ENCODE measurements around the gene CFAP99.

Gene CFAP99

DNA sequence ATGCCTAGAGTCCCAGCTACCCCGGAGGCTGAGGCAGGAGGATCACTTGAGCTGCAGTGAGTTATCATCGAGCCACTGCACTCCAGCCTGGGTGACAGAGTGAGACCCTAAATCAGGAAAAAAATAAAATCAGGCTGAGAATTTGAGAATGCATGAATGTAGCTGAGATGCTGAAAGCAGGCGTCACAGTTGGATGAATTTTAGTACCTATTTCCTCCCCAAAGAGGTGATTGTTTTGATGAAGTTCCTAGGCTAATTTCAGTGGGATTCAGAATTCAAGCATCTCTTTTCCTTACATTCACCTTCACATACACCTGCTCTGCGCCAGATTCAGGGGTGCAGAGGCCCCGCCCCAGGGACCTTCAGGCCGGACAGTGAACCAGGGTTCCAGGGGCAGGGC, 3.2 kb downstream of the CFAP99 start:
- Histone ChIP-seq H3K36me3 (ENCODE audit: control insufficient read depth, insufficient read depth, low read length) (no peaks in the 10 kb centered on the region), H3K79me2 (no peaks in the 10 kb centered on the region), H3K4me3 (ENCODE audit: low read depth, low read length) (no peak overlapping the region), H3K4me2 (ENCODE audit: low read length) (no peak overlapping the region), H3K9ac (no peak overlapping the region), H3K27me3 (ENCODE audit: control insufficient read depth, insufficient read depth, low read length) (no peaks in the 10 kb centered on the region), H3K4me1 (peaks cover 5% of the 10 kb centered on the region), H2AFZ (no peak overlapping the region), H3K9me3 (ENCODE audit: control insufficient read depth, low read length) (no peaks in the 10 kb centered on the region), H3K27ac (no peak overlapping the region)
- TF ChIP-seq, protein P1, sequence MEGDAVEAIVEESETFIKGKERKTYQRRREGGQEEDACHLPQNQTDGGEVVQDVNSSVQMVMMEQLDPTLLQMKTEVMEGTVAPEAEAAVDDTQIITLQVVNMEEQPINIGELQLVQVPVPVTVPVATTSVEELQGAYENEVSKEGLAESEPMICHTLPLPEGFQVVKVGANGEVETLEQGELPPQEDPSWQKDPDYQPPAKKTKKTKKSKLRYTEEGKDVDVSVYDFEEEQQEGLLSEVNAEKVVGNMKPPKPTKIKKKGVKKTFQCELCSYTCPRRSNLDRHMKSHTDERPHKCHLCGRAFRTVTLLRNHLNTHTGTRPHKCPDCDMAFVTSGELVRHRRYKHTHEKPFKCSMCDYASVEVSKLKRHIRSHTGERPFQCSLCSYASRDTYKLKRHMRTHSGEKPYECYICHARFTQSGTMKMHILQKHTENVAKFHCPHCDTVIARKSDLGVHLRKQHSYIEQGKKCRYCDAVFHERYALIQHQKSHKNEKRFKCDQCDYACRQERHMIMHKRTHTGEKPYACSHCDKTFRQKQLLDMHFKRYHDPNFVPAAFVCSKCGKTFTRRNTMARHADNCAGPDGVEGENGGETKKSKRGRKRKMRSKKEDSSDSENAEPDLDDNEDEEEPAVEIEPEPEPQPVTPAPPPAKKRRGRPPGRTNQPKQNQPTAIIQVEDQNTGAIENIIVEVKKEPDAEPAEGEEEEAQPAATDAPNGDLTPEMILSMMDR (IDR thresholded peaks at IDR 0.05), result no peak

DNA sequence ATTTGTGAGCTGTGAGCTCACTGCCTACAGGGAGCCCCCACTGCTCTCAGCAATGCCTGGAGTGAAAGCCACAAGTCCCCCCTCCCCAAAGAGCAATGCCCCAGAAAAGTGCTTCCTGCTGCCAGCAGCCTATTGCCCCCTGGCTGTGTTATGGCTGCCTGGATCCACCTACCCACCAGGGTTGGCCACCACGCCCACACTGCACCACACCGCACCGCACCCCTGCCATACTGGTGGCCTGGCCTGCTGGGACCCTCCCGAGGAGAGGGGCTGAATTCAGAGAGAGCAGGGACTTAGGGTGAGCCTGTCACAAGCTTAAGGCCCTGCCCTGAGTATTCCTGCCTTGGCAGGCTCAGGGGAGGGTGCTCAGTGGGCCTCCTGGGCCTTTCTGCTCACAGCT, 4.3 kb downstream of the CFAP99 start:
- Histone ChIP-seq H3K27ac (no peak overlapping the region), H3K4me2 (ENCODE audit: low read length) (no peak overlapping the region), H3K4me1 (peaks cover 5% of the 10 kb centered on the region), H3K9ac (no peak overlapping the region), H3K27me3 (ENCODE audit: control insufficient read depth, insufficient read depth, low read length) (no peaks in the 10 kb centered on the region), H3K36me3 (ENCODE audit: control insufficient read depth, insufficient read depth, low read length) (no peaks in the 10 kb centered on the region), H3K9me3 (ENCODE audit: control insufficient read depth, low read length) (no peaks in the 10 kb centered on the region), H3K4me3 (ENCODE audit: low read depth, low read length) (no peak overlapping the region), H3K79me2 (no peaks in the 10 kb centered on the region), H2AFZ (no peak overlapping the region)
- TF ChIP-seq, protein P1 (IDR thresholded peaks at IDR 0.05), result no peak

DNA sequence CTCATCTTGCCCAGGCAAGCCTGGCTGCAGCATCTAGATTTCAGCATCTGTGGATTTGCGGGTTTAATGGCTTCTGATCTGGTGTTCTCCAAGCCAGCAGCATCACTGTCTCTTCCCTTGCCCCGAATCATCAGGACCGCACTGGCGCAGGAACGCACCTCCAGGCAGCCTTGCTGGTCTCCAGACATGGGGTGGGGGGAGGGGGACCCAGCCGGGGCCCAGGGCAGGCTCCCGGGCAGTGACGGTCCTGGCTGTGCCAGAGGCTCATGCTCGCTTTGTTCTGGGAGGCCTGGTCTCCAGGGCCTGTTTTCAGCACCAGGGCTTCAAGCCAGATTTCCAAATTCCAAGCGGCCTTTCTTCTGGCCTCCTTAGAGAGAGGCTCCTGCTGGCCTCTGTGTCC, 4.9 kb downstream of the CFAP99 start:
- Histone ChIP-seq H3K9me3 (ENCODE audit: control insufficient read depth, low read length) (no peaks in the 10 kb centered on the region), H3K27ac (no peak overlapping the region), H3K36me3 (ENCODE audit: control insufficient read depth, insufficient read depth, low read length) (no peaks in the 10 kb centered on the region), H3K4me3 (ENCODE audit: low read depth, low read length) (no peak overlapping the region), H3K79me2 (no peaks in the 10 kb centered on the region), H3K4me2 (ENCODE audit: low read length) (no peak overlapping the region), H3K4me1 (peaks cover 5% of the 10 kb centered on the region), H3K9ac (no peak overlapping the region), H3K27me3 (ENCODE audit: control insufficient read depth, insufficient read depth, low read length) (no peaks in the 10 kb centered on the region), H2AFZ (no peak overlapping the region)
- TF ChIP-seq, protein P1 (IDR thresholded peaks at IDR 0.05), result no peak

DNA sequence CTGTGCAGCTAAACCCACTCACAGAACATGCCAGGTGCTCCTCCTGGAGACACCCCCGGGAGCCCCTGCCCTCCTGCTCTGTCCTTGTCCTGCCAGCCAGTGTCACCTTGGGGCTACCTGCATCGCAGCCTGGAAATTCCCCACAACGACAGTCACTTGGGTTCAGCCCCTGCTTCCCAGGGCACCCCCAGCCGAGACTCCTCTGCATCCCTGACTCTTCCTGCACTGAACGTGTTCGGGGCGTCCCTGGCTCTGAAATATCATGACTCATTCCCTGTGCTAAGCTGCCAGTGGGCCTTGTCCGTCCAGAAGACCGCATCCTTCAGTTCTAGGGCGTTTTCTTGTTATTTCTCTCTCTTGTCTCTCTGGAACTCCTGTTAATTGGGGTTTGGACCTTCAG, 5.8 kb downstream of the CFAP99 start:
- no peaks in the 10 kb centered on the region for H3K27me3 ChIP-seq (ENCODE audit: control insufficient read depth, insufficient read depth, low read length)
- H3K79me2 ChIP-seq, result no peaks in the 10 kb centered on the region
- no peaks in the 10 kb centered on the region for H3K9me3 ChIP-seq (ENCODE audit: control insufficient read depth, low read length)
- H3K36me3 ChIP-seq (ENCODE audit: control insufficient read depth, insufficient read depth, low read length), result no peaks in the 10 kb centered on the region
- H3K4me2 ChIP-seq (ENCODE audit: low read length), result no peak overlapping the region
- TF ChIP-seq, protein P1 (IDR thresholded peaks at IDR 0.05), result no peak
- H3K4me3 ChIP-seq (ENCODE audit: low read depth, low read length), result no peak overlapping the region
- H3K27ac ChIP-seq, result no peak overlapping the region
- peaks cover under 1% of the 10 kb centered on the region for H3K4me1 ChIP-seq
- no peak overlapping the region for H2AFZ ChIP-seq
- H3K9ac ChIP-seq, result no peak overlapping the region

DNA sequence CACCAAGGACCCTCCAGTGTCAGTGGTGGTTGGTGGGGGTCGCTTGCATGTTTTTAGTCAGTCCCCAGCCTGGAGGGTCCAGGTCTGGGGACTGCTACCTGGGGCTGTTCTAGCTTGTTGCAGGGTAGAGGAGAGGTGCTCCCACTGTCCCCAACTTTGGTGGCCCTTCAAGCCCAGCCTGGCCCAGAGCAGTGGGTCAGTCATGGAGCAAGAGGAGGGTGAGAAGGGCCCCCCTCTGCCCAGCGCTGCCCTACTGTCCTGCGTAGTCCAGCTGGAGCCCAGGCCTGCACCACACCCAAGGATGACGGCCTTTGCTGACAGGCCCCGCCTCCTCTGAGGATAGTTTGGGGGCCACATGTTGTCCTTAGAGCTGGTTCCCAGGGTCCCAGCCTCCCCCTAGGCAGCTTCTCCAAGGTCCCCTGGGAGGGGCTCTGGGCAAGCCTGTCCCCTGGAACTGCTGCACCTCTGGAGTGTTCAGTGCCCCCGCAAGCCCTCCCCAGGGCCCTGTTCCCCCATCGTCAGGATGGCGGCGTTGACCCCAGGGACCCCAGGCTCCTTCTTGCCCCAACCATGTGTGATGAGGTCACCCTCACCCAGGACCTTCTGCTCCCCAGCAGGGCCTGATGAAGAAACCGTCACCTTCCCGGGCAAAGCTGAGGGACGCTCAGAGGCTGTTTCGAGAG, 6.8 kb downstream of the CFAP99 start:
- H3K4me3 ChIP-seq (ENCODE audit: low read depth, low read length), result no peak overlapping the region
- no peaks in the 10 kb centered on the region for H3K9me3 ChIP-seq (ENCODE audit: control insufficient read depth, low read length)
- H2AFZ ChIP-seq, result no peak overlapping the region
- no peak overlapping the region for H3K9ac ChIP-seq
- no peaks in the 10 kb centered on the region for H3K27me3 ChIP-seq (ENCODE audit: control insufficient read depth, insufficient read depth, low read length)
- H3K4me1 ChIP-seq, result no peaks in the 10 kb centered on the region
- TF ChIP-seq, protein P1 (IDR thresholded peaks at IDR 0.05), result no peak
- no peaks in the 10 kb centered on the region for H3K79me2 ChIP-seq
- H3K27ac ChIP-seq, result no peak overlapping the region
- H3K4me2 ChIP-seq (ENCODE audit: low read length), result no peak overlapping the region
- no peaks in the 10 kb centered on the region for H3K36me3 ChIP-seq (ENCODE audit: control insufficient read depth, insufficient read depth, low read length)

Data from parathyroid adenoma (tissue), 2 donors.